ENCODE results near the gene DPM3. TPM values are rescaled to one million over a fixed set of nuclear protein-coding genes. Genes with fewer than 3 reads are reported as not detected.

Gene DPM3
- total RNA-seq, 4 donors from 2014 or later = 61.4 to 120 (median 71.2) TPM

DNA sequence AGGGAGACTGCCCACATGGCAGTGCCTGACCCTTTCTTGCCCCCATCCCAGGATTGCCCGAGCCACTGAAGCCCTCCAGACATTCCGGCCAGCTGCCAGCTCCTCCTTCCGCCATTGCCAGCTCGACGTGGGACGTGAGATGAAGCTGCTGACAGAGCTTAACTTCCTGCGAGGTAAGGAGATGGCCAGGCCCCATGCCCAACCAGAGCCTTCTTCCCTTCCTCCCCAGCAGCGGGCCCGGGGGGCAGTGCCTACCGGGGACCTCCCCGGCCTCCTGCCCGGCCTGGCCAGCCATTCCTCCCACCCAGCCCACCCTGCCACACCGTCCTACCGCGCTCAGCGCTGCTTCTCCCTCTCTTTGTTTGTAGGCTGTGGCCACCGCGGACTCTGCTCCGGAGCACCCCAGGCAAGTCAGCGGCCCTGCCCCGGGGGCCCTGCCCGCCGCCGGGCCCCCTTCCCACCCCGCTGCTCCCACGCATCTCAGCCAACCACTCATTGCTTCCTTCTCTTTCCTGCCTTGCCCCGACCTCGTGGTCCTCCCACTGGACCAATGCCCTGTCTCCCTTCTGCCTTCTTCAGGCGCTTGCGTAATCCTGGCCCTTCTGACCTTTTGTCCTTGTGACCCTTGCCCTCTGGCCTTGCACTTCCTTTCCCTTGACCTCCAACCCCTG is 38.2 kb upstream of the DPM3 start:
- no peak for TF ChIP-seq CTCF (IDR thresholded peaks at IDR 0.05; ENCODE audit: low read depth)

DNA sequence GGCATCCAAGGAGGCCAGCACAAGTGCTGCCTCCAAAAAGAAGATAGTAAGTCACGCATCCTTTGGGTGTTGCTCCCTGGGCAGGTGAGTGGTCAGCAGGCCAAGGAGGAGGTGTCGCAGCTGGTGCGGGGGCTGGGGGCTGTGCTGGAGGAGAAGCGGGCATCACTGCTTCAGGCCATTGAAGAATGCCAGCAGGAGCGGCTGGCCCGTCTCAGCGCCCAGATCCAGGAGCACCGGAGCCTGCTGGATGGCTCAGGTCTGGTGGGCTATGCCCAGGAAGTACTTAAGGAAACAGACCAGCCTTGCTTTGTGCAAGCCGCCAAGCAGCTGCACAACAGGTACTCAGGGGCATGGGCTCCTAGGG is 37.6 kb upstream of the DPM3 start:
- no peak for TF ChIP-seq CTCF (IDR thresholded peaks at IDR 0.05; ENCODE audit: low read depth)

GRCh38 chr1:155177192-155177917 is 37.0 kb upstream of the DPM3 start:
- TF ChIP-seq CTCF (IDR thresholded peaks at IDR 0.05; ENCODE audit: low read depth) = no peak

- TF ChIP-seq CTCF (IDR thresholded peaks at IDR 0.05; ENCODE audit: low read depth) = no peak
These were observed 36.3 kb upstream of the DPM3 start for GRCh38 chr1:155176544-155177071.

DNA sequence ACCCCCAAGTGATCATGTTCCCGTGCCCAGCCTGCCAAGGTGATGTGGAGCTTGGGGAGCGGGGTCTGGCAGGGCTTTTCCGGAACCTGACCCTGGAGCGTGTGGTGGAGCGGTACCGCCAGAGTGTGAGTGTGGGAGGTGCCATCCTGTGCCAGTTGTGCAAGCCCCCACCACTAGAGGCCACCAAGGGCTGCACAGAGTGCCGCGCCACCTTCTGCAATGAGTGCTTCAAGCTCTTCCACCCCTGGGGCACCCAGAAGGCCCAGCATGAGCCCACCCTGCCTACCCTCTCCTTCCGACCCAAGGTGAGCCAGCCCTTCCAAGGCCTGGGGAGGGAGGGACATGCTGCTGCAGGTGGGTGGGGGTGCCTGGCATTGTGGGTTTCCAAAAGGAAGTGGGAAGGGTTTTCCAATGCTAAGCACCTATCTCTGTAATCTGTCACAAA is 35.6 kb upstream of the DPM3 start:
- no peak for TF ChIP-seq CTCF (IDR thresholded peaks at IDR 0.05; ENCODE audit: low read depth)

GRCh38 chr1:155175281-155175926 is 35.1 kb upstream of the DPM3 start:
- TF ChIP-seq CTCF (IDR thresholded peaks at IDR 0.05; ENCODE audit: low read depth) = no peak
